BJ (cell line): ENCODE data around the gene PRSS58. TPM values are rescaled to one million over a fixed set of nuclear protein-coding genes. Genes with fewer than 3 reads are reported as not detected.

ENCODE experiments used
- CTCF ChIA-PET: fragments of 350-600 bp; formaldehyde crosslinking; extraction: SDS; loops from one replicate; lab custom pipeline; 2021; ENCODE audit warnings: antibody characterized with exemption, inconsistent platforms; lab: Yijun Ruan, JAX
- POLR2A ChIA-PET: fragments of 300-600 bp; sonication (Branson Sonifier 250); formaldehyde crosslinking; extraction: SDS; loops from one replicate; lab custom pipeline; 2021; ENCODE audit warnings: antibody characterized with exemption; lab: Charles Lee
- DNase-seq: peaks from one replicate; pipeline ENCODE4 v3.0.0-alpha.2; 2011; ENCODE audit warnings: low read depth
- H3K27me3 ChIP-seq: 2 replicates; pipeline ENCODE4 v1.6.0; 2011; ENCODE audit warnings: low read length; ENCODE audit not compliant: control insufficient read depth, insufficient read depth
- H3K36me3 ChIP-seq: 2 replicates; pipeline ENCODE4 v1.5.1; 2011; ENCODE audit warnings: low read length; ENCODE audit not compliant: control insufficient read depth, insufficient read depth
- H3K4me3 ChIP-seq: 2 replicates; pipeline ENCODE4 v1.5.1; 2011; ENCODE audit warnings: low read depth, mild to moderate bottlenecking, control low read depth, low read length
- polyA minus RNA-seq: library from RNA; depleted of rRNA, polyadenylated mRNA; stranded (reverse); fragments of >200 nt; gene quantifications from 2 replicates; pipeline ENCODE4 v1.2.3, GENCODE V29; 2011; rRNA and poly(A)+ RNA removed
- polyA plus RNA-seq: library from polyadenylated mRNA; depleted of rRNA; stranded (reverse); fragments of >200 nt; gene quantifications from 2 replicates; pipeline ENCODE4 v1.2.3, GENCODE V29; 2011; rRNA removed
- TF ChIP-seq, protein P1 (sequence below): IDR thresholded peaks from 2 replicates; pipeline ENCODE4 v1.5.1; 2011; ENCODE audit warnings: low read depth, mild to moderate bottlenecking, control low read depth, inconsistent platforms, low read length, moderate library complexity; ENCODE audit not compliant: insufficient read depth

Gene PRSS58, protein sequence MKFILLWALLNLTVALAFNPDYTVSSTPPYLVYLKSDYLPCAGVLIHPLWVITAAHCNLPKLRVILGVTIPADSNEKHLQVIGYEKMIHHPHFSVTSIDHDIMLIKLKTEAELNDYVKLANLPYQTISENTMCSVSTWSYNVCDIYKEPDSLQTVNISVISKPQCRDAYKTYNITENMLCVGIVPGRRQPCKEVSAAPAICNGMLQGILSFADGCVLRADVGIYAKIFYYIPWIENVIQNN
- polyA plus RNA-seq = not detected in 2 replicates
- polyA minus RNA-seq = not detected in 2 replicates

DNA sequence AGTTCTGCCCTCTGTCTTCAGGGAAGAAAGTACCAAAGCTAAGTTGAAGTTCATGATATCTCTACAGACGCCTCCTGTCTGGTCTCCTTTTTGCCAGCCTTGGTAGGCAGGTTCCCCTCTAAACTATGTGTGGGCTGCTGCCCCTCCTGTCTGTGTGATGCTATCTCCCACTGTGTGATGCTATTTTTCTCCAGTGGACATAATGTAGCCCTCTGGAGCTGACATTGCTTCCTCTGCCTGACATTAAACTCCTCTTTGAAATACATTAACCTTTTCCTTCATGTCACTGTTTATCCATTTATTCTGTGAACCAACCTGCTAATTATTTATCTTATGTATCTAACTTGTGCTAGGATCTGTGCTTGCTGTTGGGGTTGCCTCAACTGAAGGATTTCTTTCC is at the start of gene PRSS58:
PRSS58 (minus strand) TSS at position 101 of the 400 bp plus-strand sequence. CDS start 351 bp downstream, outside the sequence.
- TF ChIP-seq, protein P1, sequence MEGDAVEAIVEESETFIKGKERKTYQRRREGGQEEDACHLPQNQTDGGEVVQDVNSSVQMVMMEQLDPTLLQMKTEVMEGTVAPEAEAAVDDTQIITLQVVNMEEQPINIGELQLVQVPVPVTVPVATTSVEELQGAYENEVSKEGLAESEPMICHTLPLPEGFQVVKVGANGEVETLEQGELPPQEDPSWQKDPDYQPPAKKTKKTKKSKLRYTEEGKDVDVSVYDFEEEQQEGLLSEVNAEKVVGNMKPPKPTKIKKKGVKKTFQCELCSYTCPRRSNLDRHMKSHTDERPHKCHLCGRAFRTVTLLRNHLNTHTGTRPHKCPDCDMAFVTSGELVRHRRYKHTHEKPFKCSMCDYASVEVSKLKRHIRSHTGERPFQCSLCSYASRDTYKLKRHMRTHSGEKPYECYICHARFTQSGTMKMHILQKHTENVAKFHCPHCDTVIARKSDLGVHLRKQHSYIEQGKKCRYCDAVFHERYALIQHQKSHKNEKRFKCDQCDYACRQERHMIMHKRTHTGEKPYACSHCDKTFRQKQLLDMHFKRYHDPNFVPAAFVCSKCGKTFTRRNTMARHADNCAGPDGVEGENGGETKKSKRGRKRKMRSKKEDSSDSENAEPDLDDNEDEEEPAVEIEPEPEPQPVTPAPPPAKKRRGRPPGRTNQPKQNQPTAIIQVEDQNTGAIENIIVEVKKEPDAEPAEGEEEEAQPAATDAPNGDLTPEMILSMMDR = no peak
- no peaks in the 10 kb centered on the region for H3K27me3 ChIP-seq
- no peaks in the 10 kb centered on the region for H3K36me3 ChIP-seq
- no peak for DNase-seq
- POLR2A ChIA-PET = no interaction called here
- CTCF ChIA-PET = no interaction called here
- no peak within 1 kb of the TSS for H3K4me3 ChIP-seq

DNA sequence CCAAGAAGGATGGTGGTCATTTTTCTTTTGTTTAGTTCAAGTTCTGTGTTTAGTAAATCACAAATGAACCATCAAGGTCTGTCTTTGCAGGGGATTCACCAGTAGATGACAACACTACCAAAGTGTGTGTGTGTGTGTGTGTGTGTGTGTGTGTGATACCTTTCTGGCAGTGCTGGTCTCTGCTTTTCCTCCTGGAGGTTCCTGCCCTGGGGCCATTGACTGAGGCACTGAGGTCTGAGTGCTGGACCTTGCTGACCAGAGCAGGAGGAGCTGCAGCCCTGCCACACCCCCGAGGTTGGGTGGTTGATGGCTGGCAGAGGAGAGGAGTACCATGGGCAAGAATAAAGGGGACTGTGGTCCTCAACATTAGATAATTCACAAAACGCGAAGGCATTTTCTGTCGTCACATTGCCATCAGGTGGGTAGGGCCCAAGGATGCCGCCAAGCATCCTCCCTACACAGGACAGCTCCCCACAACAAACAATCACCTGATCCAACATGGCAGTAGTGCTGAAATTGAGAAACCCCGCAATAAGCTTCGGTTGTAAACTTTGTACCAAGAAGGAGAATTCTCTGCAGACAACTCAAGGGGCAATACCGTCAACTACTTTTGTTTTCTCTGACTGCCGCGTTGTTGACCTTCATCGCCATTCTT is 49.5 kb upstream of the PRSS58 start:
- no peak overlapping the region for H3K4me3 ChIP-seq
- TF ChIP-seq, protein P1 = no peak
- no peaks in the 10 kb centered on the region for H3K27me3 ChIP-seq
- ChIA-PET POLR2A (no interaction called here), CTCF (interaction anchor here (0.6 kb wide), 1 partner anchor 36 kb away, joined by 3 read pairs; no protein-coding TSS in a partner anchor)
- no peak for DNase-seq
- H3K36me3 ChIP-seq = no peaks in the 10 kb centered on the region

DNA sequence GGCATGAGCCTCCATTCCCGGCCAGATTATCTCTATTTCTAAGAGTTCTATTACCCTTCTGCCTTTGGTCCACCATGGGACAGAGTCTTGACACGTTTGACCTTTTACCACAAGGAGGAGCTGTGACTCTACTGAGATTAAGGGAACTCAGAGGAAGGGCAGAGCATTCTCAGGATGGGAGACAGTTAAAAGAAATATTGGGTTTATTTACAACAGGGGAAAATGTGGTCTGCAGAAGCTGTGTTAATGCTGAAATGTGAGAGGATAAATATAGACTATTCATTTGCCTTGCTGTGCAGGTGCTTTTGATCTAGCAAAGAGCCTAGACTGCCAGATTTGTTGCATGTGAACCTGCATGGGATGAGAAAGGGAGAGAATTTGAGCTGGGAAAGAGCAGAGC is 45.8 kb upstream of the PRSS58 start:
- DNase-seq = no peak

DNA sequence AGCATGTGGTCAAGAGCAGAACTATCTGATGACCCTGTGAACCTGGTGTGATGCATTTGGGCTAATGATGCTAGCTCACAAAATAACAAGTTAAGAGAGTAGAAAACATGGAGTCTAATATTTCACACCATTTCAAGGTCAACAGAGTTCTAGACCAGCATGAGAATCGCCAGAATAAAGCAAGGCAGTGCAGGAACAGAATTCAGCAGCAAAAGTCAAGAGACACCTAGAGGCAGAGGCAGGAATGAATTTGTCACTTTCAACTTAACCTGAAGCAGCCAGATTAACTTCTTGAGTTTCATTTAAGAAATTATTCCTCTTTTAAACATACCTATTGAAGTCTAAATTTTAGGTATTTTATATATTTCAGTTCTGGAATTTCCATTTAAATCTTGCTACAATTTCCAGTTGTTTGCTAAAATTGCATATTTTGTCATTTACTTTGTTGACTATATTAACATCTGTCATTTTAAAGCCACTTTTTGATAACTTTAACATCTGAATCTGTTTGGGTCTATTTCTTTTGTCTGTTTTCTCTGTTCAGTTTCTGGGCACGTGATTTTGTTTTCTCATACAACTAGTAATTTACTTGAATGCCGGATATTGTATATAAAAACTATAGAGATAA is 44.2 kb upstream of the PRSS58 start:
- Histone ChIP-seq H3K27me3 (no peaks in the 10 kb centered on the region), H3K4me3 (no peak overlapping the region), H3K36me3 (no peaks in the 10 kb centered on the region)
- TF ChIP-seq, protein P1 = 0 out of 2 replicates have a peak, but pooled peaks have one; percentile 20
- ChIA-PET CTCF (interaction anchor here (1.2 to 1.5 kb wide), 5 partner anchors 10 to 52 kb away, joined by 4 to 11 read pairs (median 8); no protein-coding TSS in a partner anchor), POLR2A (no interaction called here)
- DNase-seq = no peak

More for the DNA sequence above, 45.8 kb upstream of the PRSS58 start:
- POLR2A ChIA-PET = interaction anchor here (0.6 kb wide), 1 partner anchor 449 kb away, joined by 7 read pairs; no protein-coding TSS in a partner anchor
- TF ChIP-seq, protein P1 = no peak
- Histone ChIP-seq H3K27me3 (no peaks in the 10 kb centered on the region), H3K36me3 (no peaks in the 10 kb centered on the region), H3K4me3 (no peak overlapping the region)
- CTCF ChIA-PET = interaction anchor here (1.4 to 1.5 kb wide), 3 partner anchors 39 to 47 kb away, joined by 8 to 11 read pairs (median 9); no protein-coding TSS in a partner anchor

DNA sequence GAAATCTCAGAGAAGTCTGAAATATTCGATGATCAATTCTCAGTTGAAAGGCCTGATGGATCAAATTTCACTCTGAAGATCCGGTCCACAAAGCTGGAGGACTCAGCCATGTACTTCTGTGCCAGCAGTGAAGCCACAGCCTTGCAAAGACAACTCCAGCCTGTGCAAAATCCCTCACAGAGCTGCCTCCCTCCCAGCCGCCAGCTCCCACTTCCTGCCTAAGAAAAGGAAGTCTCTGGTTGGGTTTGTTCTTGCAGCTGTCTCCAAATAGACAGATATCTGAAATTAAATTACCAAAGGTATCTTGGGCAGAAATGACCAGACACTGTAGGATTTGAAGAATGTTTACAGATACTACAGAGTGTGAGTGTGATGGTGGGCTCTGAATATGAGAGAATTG is 43.4 kb upstream of the PRSS58 start:
- TF ChIP-seq, protein P1 = no peak
- no peaks in the 10 kb centered on the region for H3K36me3 ChIP-seq
- ChIA-PET POLR2A (no interaction called here), CTCF (no interaction called here)
- no peaks in the 10 kb centered on the region for H3K27me3 ChIP-seq
- no peak overlapping the region for H3K4me3 ChIP-seq
- no peak for DNase-seq
